Measurements from ENCODE around the gene NDST3. TPM values are rescaled to one million over a fixed set of nuclear protein-coding genes. Genes with fewer than 3 reads are reported as not detected.

The NDST3 gene
- total and polyA plus RNA-seq, 2 of the 13 experiments (the other 11 are each of a cell fraction or from before 2014, with no cell fraction given) = not detected

- TF ChIP-seq CBX5 (CRISPR knock-in tag; IDR thresholded peaks at IDR 0.05; ENCODE audit: borderline replicate concordance) (no peak), MIXL1 (CRISPR knock-in tag; IDR thresholded peaks at IDR 0.05) (no peak), IKZF5 (CRISPR knock-in tag; IDR thresholded peaks at IDR 0.05) (no peak), TFDP2 (CRISPR knock-in tag; IDR thresholded peaks at IDR 0.05) (no peak), ZNF138 (CRISPR knock-in tag; IDR thresholded peaks at IDR 0.05; ENCODE audit: low read depth) (no peak), TBX3 (IDR thresholded peaks at IDR 0.05; ENCODE audit: borderline replicate concordance) (no peak), ZNF281 (CRISPR knock-in tag; IDR thresholded peaks at IDR 0.05; ENCODE audit: borderline replicate concordance) (no peak), ZNF136 (CRISPR knock-in tag; IDR thresholded peaks at IDR 0.05; ENCODE audit: low read depth) (no peak), CAMTA2 (CRISPR knock-in tag; IDR thresholded peaks at IDR 0.05; ENCODE audit: borderline replicate concordance) (no peak), ZXDC (CRISPR knock-in tag; IDR thresholded peaks at IDR 0.05) (no peak), ZNF431 (CRISPR knock-in tag; IDR thresholded peaks at IDR 0.05; ENCODE audit: borderline replicate concordance, low read depth) (no peak), POGK (CRISPR knock-in tag; conservative IDR thresholded peaks at IDR 0.05) (no peak), SSRP1 (CRISPR knock-in tag; IDR thresholded peaks at IDR 0.05) (no peak), KAT2B (IDR thresholded peaks at IDR 0.05; ENCODE audit: borderline replicate concordance, low read depth, low read length) (no peak), ZNF562 (CRISPR knock-in tag; IDR thresholded peaks at IDR 0.05; ENCODE audit: borderline replicate concordance) (no peak)
- Histone ChIP-seq H3K4me1 (ENCODE audit: insufficient read depth, low read length) (no peaks in the 10 kb centered on the region), H4K20me1 (ENCODE audit: insufficient read depth, low read length) (no peaks in the 10 kb centered on the region), H3K9me3 (ENCODE audit: low read length) (no peaks in the 10 kb centered on the region), H3K36me3 (replicated peaks in 1 of 2; ENCODE audit: control insufficient read depth in 1 of 2, insufficient read depth in 2 of 2, low read length in 2 of 2) (no peaks in the 10 kb centered on the region), H3K9ac (ENCODE audit: insufficient read depth, low read depth, low read length) (no peak overlapping the region), H3K4me3 (replicated peaks in 1 of 3; ENCODE audit: insufficient read depth in 1 of 3, low read depth in 2 of 3, low read length in 3 of 3) (no peak overlapping the region), H3K27ac (ENCODE audit: extremely low read length, insufficient read depth, low read length) (no peak overlapping the region), H3K79me2 (ENCODE audit: insufficient read depth, low read length) (no peaks in the 10 kb centered on the region), H2AFZ (ENCODE audit: low read length) (no peak overlapping the region), H3K27me3 (ENCODE audit: control insufficient read depth in 1 of 2, insufficient read depth in 2 of 2, low read length in 2 of 2) (no peaks in the 10 kb centered on the region), H3K4me2 (ENCODE audit: low read depth, low read length) (no peak overlapping the region)
- intact Hi-C loops (cut with micrococcal nuclease; ENCODE audit: unreplicated experiment) (no loop called here), in situ Hi-C loops (cut with HindIII; ENCODE audit: extremely low pct_ligation_motif_present, low pct_unique_long_range_greater_than_20kb) (no loop called here)
- FAIRE-seq (no peak), DNase-seq (ENCODE audit: low spot score) (no peak), ATAC-seq (no peak)
- no TSS peak for BruUV-seq (replicated peaks)
- ChIA-PET CTCF (ENCODE audit: low intra/inter-chr PET ratio, low total read pairs) (no interaction called here), POLR2A (no interaction called here)
- WGBS (ENCODE audit: low lambda C conversion rate) = 0% methylated on average over 1 of the region's 1 CpG
These were observed 47.9 kb downstream of the NDST3 start for GRCh38 chr4:118082182-118082581.
